SK-N-SH (cell line): ENCODE measurements around the gene TMEM245. TPM values are rescaled to one million over a fixed set of nuclear protein-coding genes. Genes with fewer than 3 reads are reported as not detected.

Source experiments
- CTCF ChIA-PET: fragments of 300-600, 350-600 bp; formaldehyde crosslinking; extraction: SDS; loops from one replicate; lab custom pipeline; 2021; lab: Yijun Ruan, JAX
- POLR2A ChIA-PET: fragments of 350-600 bp; sonication (Branson Sonifier 250); formaldehyde crosslinking; extraction: SDS; loops from one replicate; lab custom pipeline; 2020; ENCODE audit warnings: antibody characterized with exemption, inconsistent platforms; lab: Yijun Ruan, JAX
- DNase-seq: peaks from one replicate; pipeline ENCODE4 v3.0.0; 2012
- H2AFZ ChIP-seq: fragments of 200-600 bp; sonication (generic); 2 replicates; pipeline ENCODE4 v1.8.1; 2016; ENCODE audit warnings: antibody characterized with exemption, mild to moderate bottlenecking, low read depth
- H3F3A ChIP-seq: fragments of 200-600 bp; sonication (generic); replicated peaks from 2 replicates; pipeline ENCODE3; 2016; ENCODE audit warnings: antibody characterized with exemption, mild to moderate bottlenecking; ENCODE audit not compliant: insufficient read depth
- H3K27ac ChIP-seq, 2 experiments: fragments of 200-500 bp in 1 of 2; fragments of 200-600 bp in 1 of 2; sonication (Bioruptor generic) in 1 of 2; sonication (generic), shearing (Covaris generic) in 1 of 2; 2 replicates each; pipeline versions ENCODE4 v1.5.1 to v1.6.1; 2014 to 2016; ENCODE audit warnings: low read depth in 2 of 2, inconsistent platforms in 1 of 2, low read length in 1 of 2, mild to moderate bottlenecking in 1 of 2, mixed read lengths in 1 of 2
- H3K27me3 ChIP-seq: fragments of 200-600 bp; sonication (generic), shearing (Covaris generic); 2 replicates; pipeline ENCODE4 v1.6.1; 2016; ENCODE audit warnings: mixed run types; ENCODE audit not compliant: insufficient read depth
- H3K36me3 ChIP-seq, 2 experiments: fragments of 200-500 bp in 1 of 2; fragments of 200-600 bp in 1 of 2; sonication (Bioruptor generic) in 1 of 2; sonication (generic) in 1 of 2; replicated peaks in 1 of 2; 2 replicates each; pipeline versions ENCODE3 to v1.5.1; 2014 to 2016; ENCODE audit warnings: low read length in 1 of 2, mild to moderate bottlenecking in 1 of 2; ENCODE audit not compliant: insufficient read depth in 2 of 2, control insufficient read depth in 1 of 2
- H3K4me1 ChIP-seq, 2 experiments: fragments of 200-500 bp in 1 of 2; fragments of 200-600 bp in 1 of 2; sonication (Bioruptor generic) in 1 of 2; sonication (generic), shearing (Covaris generic) in 1 of 2; 2 replicates each; pipeline versions ENCODE4 v1.5.1 to v1.6.1; 2014 to 2016; ENCODE audit warnings: low read depth in 1 of 2, low read length in 1 of 2, mixed run types in 1 of 2; ENCODE audit not compliant: insufficient read depth in 2 of 2, control insufficient read depth in 1 of 2
- H3K4me2 ChIP-seq: fragments of 200-600 bp; sonication (generic), shearing (Covaris generic); 2 replicates; pipeline ENCODE4 v1.6.1; 2017; ENCODE audit warnings: mixed run types
- H3K4me3 ChIP-seq, 2 experiments: fragments of 200-500 bp in 1 of 2; fragments of 200-600 bp in 1 of 2; sonication (Bioruptor generic) in 1 of 2; sonication (generic), shearing (Covaris generic) in 1 of 2; 2 replicates each; pipeline versions ENCODE4 v1.5.1 to v1.8.1; 2014 to 2016; ENCODE audit warnings: low read depth in 2 of 2, inconsistent platforms in 1 of 2, low read length in 1 of 2, mild to moderate bottlenecking in 1 of 2, mixed read lengths in 1 of 2, moderate library complexity in 1 of 2
- H3K79me2 ChIP-seq: fragments of 200-600 bp; sonication (generic); 2 replicates; pipeline ENCODE4 v1.8.1; 2017; ENCODE audit warnings: mild to moderate bottlenecking; ENCODE audit not compliant: insufficient read depth
- H3K9ac ChIP-seq: fragments of 200-600 bp; sonication (generic); 2 replicates; pipeline ENCODE4 v1.6.1; 2017; ENCODE audit warnings: mixed run types
- H3K9me2 ChIP-seq: fragments of 200-600 bp; sonication (generic); 2 replicates; pipeline ENCODE4 v1.6.1; 2017; ENCODE audit warnings: mixed run types
- H3K9me3 ChIP-seq: fragments of 200-600 bp; sonication (generic); 2 replicates; pipeline ENCODE4 v1.6.1; 2017; ENCODE audit warnings: mixed run types, mild to moderate bottlenecking, moderate library complexity
- H4K20me1 ChIP-seq: fragments of 200-600 bp; sonication (generic); 2 replicates; pipeline ENCODE4 v1.6.1; 2017; ENCODE audit warnings: mild to moderate bottlenecking, mixed run types; ENCODE audit not compliant: insufficient read depth
- CHD2 ChIP-seq: fragments of 150-350 bp; IDR thresholded peaks from 2 replicates; pipeline ENCODE4 v1.6.1; 2018; ENCODE audit warnings: low read length; ENCODE audit not compliant: partially characterized antibody
- ELF1 ChIP-seq: IDR thresholded peaks from 2 replicates; pipeline ENCODE4 v1.4.0; 2012
- FOXM1 ChIP-seq: IDR thresholded peaks from 2 replicates; pipeline ENCODE4 v1.4.0; 2012; ENCODE audit warnings: low read depth, mild to moderate bottlenecking
- JUND ChIP-seq: IDR thresholded peaks from 2 replicates; pipeline ENCODE4 v1.4.0; 2012
- MAX ChIP-seq: IDR thresholded peaks from 2 replicates; pipeline ENCODE4 v1.4.0; 2012; ENCODE audit warnings: low read depth
- MXI1 ChIP-seq: IDR thresholded peaks from 2 replicates; pipeline ENCODE4 v1.6.1; 2012; ENCODE audit warnings: mild to moderate bottlenecking, low read depth, low read length, improper control_type of control experiment
- NRF1 ChIP-seq: IDR thresholded peaks from 2 replicates; pipeline ENCODE4 v1.6.1; 2012; ENCODE audit warnings: low read depth, mild to moderate bottlenecking, low read length
- POLR2AphosphoS5 ChIP-seq: IDR thresholded peaks from 2 replicates; pipeline ENCODE4 v1.6.1; 2012; ENCODE audit warnings: low read depth, low read length
- RAD21 ChIP-seq: IDR thresholded peaks from 2 replicates; pipeline ENCODE4 v1.6.1; 2012; ENCODE audit warnings: mild to moderate bottlenecking, low read length
- REST ChIP-seq: IDR thresholded peaks from 2 replicates; pipeline ENCODE4 v1.6.1; 2012; ENCODE audit warnings: mild to moderate bottlenecking, low read depth, low read length, moderate library complexity
- RFX5 ChIP-seq: IDR thresholded peaks from 2 replicates; pipeline ENCODE4 v1.6.1; 2012; ENCODE audit warnings: mild to moderate bottlenecking, improper control_type of control experiment, low read length
- RXRA ChIP-seq: IDR thresholded peaks from 2 replicates; pipeline ENCODE4 v1.4.0; 2012; ENCODE audit warnings: low read depth, mild to moderate bottlenecking, borderline replicate concordance
- SIN3A ChIP-seq: IDR thresholded peaks from 2 replicates; pipeline ENCODE4 v1.6.1; 2012; ENCODE audit warnings: low read depth, mild to moderate bottlenecking, low read length, moderate library complexity, borderline replicate concordance
- SMC3 ChIP-seq: IDR thresholded peaks from 2 replicates; pipeline ENCODE4 v1.6.1; 2012; ENCODE audit warnings: low read depth, low read length, improper control_type of control experiment
- TEAD4 ChIP-seq: IDR thresholded peaks from 2 replicates; pipeline ENCODE4 v1.4.0; 2012; ENCODE audit warnings: mild to moderate bottlenecking, borderline replicate concordance; ENCODE audit not compliant: insufficient read depth
- ZBTB33 ChIP-seq: IDR thresholded peaks from 2 replicates; pipeline ENCODE4 v1.4.0; 2012; ENCODE audit warnings: low read depth, borderline replicate concordance
- WGBS: methylation state at CpG from one replicate; pipeline ENCODE4 v1.1.6; 2017; ENCODE audit warnings: low lambda C conversion rate; 5-methylcytosine and 5-hydroxymethylcytosine counted together
- polyA plus RNA-seq, 3 experiments: library from polyadenylated mRNA; depleted of rRNA; stranded (reverse); fragments of >200 nt; gene quantifications; 2 replicates each; pipeline ENCODE4 v1.2.3, GENCODE V29; 2012

TMEM245 gene
- polyA plus RNA-seq, 1 of the 3 experiments (the other 2 are of a cell fraction), result 17.5 TPM

GRCh38 chr9:108991479-108991878 is 128.3 kb downstream of the TMEM245 start:
- ChIA-PET POLR2A (no interaction called here), CTCF (no interaction called here)
- peaks cover 38% of the 10 kb centered on the region for H3K79me2 ChIP-seq
- no peaks in the 10 kb centered on the region for H3K9me2 ChIP-seq
- H3F3A ChIP-seq, result no peaks in the 10 kb centered on the region
- 84% methylated on average over 5 of the region's 5 CpGs for WGBS
- H3K4me2 ChIP-seq, result no peak overlapping the region
- H3K27me3 ChIP-seq, result no peaks in the 10 kb centered on the region
- H3K36me3 ChIP-seq, result peaks cover 21 to 37% of the 10 kb centered on the region in 2 experiments
- peaks cover 0 to 5% of the 10 kb centered on the region in 2 experiments; a peak in 1 of 4 replicates for H3K4me1 ChIP-seq
- no peak overlapping the region for H2AFZ ChIP-seq
- no peaks in the 10 kb centered on the region for H3K9me3 ChIP-seq
- no peak for TF ChIP-seq JUND
- no peak for TF ChIP-seq ELF1
- TF ChIP-seq FOXM1, result no peak
- no peak for TF ChIP-seq TEAD4
- TF ChIP-seq RXRA, result no peak
- TF ChIP-seq RFX5, result no peak
- TF ChIP-seq REST, result no peak
- no peak for TF ChIP-seq NRF1
- no peak for TF ChIP-seq RAD21
- H4K20me1 ChIP-seq, result no peaks in the 10 kb centered on the region
- no peak for DNase-seq
- H3K9ac ChIP-seq, result no peak overlapping the region
- H3K27ac ChIP-seq, result no peak overlapping the region
- no peak overlapping the region for H3K4me3 ChIP-seq

GRCh38 chr9:108983885-108984284 is 135.9 kb downstream of the TMEM245 start:
- DNase-seq, result no peak
- H3K79me2 ChIP-seq, result no peaks in the 10 kb centered on the region; the same call in 1 of the 2 replicates
- no peak overlapping the region for H3K4me3 ChIP-seq
- H2AFZ ChIP-seq, result no peak overlapping the region
- H3F3A ChIP-seq, result no peaks in the 10 kb centered on the region
- H3K36me3 ChIP-seq, result peaks cover 28 to 35% of the 10 kb centered on the region in 2 experiments
- CTCF ChIA-PET, result interaction anchor here (0.7 kb wide), 1 partner anchor 27 kb away, joined by 3 read pairs; no protein-coding TSS in a partner anchor
- H3K4me1 ChIP-seq, result peaks cover 0 to 2% of the 10 kb centered on the region in 2 experiments; a peak in 1 of 4 replicates
- H3K4me2 ChIP-seq, result no peak overlapping the region
- H3K9ac ChIP-seq, result no peak overlapping the region
- TF ChIP-seq SMC3, result no peak
- TF ChIP-seq NRF1, result no peak
- no peak for TF ChIP-seq SIN3A
- no peak for TF ChIP-seq MXI1
- TF ChIP-seq MAX, result no peak
- no peak for TF ChIP-seq TEAD4
- TF ChIP-seq ZBTB33, result no peak
- TF ChIP-seq CHD2, result no peak
- TF ChIP-seq POLR2AphosphoS5, result no peak
- no peak for TF ChIP-seq REST
- TF ChIP-seq FOXM1, result no peak
- TF ChIP-seq, all 33 proteins: peak for 0
- Histone ChIP-seq H3K27ac (no peak overlapping the region), H3K27me3 (no peaks in the 10 kb centered on the region), H3K9me3 (no peaks in the 10 kb centered on the region), H3K9me2 (no peaks in the 10 kb centered on the region), H4K20me1 (peaks cover 3% of the 10 kb centered on the region; the same call in 1 of the 2 replicates)
- POLR2A ChIA-PET, result no interaction called here
